Frontal cortex (tissue), 4 donors: ENCODE results near the gene INMT. TPM values are rescaled to one million over a fixed set of nuclear protein-coding genes. Genes with fewer than 3 reads are reported as not detected.
A peak's percentile ranks its signal among the peaks of the same experiment; 100 is the strongest.

Experiments
- DNase-seq, 2 donors: peaks; one replicate each; pipeline ENCODE4 v3.0.0; 2012; ENCODE audit warnings: low spot score in 2 of 2
- FAIRE-seq: peaks from 2 replicates; lab custom pipeline; 2012; peaks lifted over from hg19 to GRCh38; lab: Jason Lieb, UNC
- total RNA-seq: library from RNA; depleted of rRNA; stranded (reverse); fragments of >200 nt; gene quantifications from one replicate; pipeline ENCODE4 v1.2.3, GENCODE V29; 2014
- donor health status: control.
- donor health status: control.
- donor health status: control.

INMT gene
- total RNA-seq, 1 donor from 2014 or later, result 0.41 TPM

DNA sequence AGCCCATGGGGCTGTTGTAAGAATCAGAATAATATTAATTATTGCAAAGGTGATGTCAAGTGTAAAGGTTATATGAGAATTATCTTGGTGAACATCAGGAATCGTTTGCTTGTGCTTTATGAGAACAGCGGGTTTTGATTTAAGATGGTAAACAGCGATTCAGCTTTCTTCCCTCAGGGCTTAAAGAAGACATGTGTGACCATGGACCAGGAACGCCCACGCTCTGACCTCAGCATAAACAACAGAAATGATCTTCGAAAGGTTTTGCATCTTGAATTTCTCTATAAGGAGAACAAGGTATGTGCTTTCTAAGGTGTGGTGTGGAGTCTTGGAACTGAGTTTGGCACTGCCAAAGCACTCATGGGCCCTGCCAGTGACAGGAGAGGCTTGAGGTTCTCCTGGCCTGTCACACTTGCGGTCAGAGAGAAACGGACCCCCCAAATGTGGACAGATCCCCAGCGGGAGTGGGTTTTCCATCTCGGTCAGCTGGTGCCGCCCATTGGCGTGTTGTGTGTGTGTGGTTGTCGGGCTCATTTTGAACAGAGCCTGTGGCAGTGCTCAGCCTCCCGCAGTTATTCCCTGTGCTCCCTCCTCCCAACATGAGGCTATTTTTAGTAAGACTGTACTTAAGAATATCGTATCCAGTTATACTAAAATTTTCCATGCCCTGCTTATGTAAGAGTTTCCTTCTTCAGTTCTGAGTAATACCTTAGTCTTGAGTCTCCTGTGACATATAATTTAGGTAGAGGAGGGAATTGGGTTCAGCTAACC lies 26.5 kb downstream of the INMT start:
- FAIRE-seq (no peak), DNase-seq (peak in 1 of 2 donors; percentile 33)

DNA sequence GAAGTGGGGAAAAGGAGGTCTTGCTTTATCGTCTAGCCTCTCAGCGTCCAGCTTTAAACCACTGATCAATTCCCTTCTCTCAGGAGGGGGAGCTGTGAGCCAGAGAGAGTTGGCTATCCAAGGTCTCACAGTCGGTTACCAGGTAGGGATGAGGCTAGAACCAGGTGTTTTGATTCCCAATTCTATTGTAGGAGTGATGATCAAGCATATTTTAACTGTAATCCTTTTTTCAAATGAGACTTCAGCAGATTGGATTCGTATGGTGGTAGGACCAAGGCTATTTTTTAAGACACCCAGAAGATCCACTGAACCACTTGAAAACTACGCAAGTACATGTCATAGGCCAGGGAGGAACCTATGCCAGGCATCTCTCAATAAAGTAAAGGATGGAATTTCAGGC lies 27.6 kb downstream of the INMT start:
- DNase-seq (no peak), FAIRE-seq (no peak)

- DNase-seq (no peak), FAIRE-seq (no peak)
Observed at GRCh38 chr7:30780941-30781340, 29.0 kb downstream of the INMT start.

- DNase-seq, result no peak
- no peak for FAIRE-seq
Observed at GRCh38 chr7:30782690-30783089, 30.8 kb downstream of the INMT start.

GRCh38 chr7:30785786-30786185 lies 33.9 kb downstream of the INMT start:
- no peak for DNase-seq
- no peak for FAIRE-seq

- FAIRE-seq (no peak), DNase-seq (no peak)
Observed at GRCh38 chr7:30787486-30787885, 35.6 kb downstream of the INMT start.

DNA sequence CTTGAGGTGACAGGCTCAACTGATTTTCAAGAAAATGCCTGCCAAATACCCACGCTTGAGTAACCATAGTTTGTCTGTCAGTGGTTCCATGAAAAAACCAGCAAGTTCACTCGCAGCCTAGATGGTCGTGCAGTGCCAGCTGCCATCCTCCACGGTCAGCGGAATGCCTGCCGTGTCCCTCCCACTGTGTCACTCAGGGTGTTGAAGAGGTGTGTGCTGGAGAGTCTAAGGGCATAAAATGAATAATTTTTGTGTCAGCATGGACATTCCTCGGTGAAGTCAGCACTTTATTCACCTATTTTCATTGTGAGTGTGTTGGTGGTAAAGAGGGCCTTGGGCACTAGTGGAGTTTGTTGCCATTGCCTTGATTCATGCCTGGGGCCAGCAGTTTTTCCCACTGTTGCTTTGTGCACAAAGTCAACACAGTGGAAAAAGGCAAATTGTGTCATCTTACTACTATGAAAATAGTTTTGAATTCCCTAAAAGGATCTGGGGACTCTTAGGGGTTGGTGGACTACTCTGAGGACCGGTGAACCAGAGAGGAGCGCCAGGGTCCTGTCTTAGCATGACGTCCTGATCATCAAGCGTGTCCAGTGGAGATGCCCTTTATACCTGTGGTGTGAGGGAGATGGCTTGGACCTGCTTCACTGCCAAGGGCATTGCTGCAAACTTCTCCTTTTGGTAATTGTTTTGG lies 36.9 kb downstream of the INMT start:
- DNase-seq (no peak), FAIRE-seq (no peak)

- DNase-seq (no peak), FAIRE-seq (no peak)
Observed at GRCh38 chr7:30789334-30789711, 37.4 kb downstream of the INMT start.

- DNase-seq (no peak), FAIRE-seq (no peak)
Observed at GRCh38 chr7:30790356-30790755, 38.4 kb downstream of the INMT start.

DNA sequence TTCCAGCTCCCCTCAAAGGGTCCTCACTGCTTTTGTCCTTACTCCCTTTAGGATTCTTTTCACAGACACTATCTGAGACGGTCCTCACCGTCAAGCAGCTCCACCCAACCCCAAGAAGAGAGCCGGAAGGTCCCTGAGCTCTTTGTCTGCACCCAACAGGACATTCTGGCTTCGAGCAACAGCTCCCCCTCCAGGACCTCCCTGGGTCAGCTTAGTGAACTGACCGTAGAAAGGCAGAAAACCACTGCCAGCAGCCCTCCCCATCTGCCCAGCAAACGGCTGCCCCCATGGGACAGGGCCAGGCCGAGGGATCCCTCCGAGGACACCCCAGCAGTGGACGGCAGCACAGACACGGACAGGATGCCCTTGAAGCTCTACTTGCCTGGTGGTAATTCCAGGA lies 39.2 kb downstream of the INMT start:
- no peak for DNase-seq
- FAIRE-seq, result no peak

DNA sequence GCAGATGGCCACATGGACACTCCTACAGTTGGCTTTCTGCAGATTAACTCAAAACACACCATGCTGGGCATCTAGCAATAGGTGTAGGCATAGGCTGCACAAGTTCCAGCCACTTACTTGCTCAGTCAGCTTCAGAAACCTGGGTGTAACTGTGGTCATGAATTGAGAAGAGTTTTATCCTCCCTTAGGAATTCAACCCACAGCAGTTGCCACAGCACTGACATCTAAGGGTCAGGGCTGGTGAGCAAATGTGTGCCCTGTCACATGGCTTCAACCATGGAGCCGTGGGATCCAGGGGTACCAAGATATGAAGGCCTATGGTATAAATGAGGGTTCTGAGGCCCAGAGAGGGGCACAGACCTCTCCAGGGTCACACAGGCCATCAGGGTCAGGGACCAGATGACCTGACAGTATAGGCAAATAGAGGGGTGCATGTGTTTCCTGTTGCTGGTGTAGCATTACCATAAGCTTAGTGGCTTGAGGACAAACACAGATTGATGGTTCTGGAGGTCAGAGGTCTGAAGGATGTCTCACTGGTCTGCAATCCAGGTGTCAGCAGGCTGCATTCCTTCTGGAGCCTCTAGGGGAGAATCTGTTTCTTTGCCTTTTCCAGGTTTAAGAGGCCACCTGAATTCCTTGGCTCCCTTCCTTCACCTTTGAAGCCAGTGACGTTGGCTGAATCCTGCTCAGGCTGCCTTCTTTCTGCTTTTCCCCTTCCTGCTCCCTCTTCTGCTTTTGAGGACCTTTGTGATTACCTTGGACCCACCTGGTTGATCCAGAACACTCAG lies 43.4 kb downstream of the INMT start:
- DNase-seq (no peak), FAIRE-seq (no peak)

DNA sequence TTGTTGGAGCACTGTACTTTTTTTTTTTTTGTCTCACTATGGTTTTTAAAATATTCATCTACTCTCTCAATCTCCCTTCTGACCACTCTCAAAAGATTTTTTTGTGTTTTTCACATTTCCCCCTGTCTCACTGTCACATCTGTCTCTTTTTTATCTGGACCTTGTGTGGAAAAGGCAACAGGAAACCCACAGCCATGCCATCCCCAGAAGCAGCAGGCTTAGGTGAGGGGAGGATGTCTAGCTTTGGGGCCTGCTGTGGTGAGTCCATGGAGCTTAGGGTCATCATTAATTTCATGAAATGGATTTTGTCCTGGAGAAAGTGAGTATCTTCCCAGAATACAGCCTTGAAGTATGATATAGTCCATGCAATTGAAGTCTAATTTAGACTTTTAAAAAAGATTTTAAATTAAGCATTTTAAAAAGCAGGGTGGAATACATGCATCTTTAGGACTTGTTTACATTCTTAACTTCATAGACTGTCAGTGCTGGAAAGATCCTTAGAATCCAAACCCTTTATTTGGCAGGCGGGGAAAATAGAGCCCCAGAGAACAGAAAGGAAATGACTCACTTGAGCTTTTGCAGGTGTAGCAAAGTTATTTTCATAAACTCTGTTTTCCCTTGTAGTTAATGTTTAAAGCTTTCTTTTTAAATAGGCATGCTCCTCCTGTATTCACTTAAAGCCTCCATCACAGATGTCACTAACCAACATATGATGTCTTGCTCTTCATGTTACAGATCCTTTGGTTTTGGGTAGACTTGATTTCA lies 44.4 kb downstream of the INMT start:
- FAIRE-seq (no peak), DNase-seq (no peak)

- no peak for DNase-seq
- no peak for FAIRE-seq
Observed at GRCh38 chr7:30797176-30798040, 45.5 kb downstream of the INMT start.

- DNase-seq (no peak), FAIRE-seq (no peak)
Observed at GRCh38 chr7:30799206-30799975, 47.5 kb downstream of the INMT start.

GRCh38 chr7:30799976-30800661 lies 48.2 kb downstream of the INMT start:
- FAIRE-seq, result no peak
- no peak for DNase-seq

GRCh38 chr7:30800785-30801252 lies 48.9 kb downstream of the INMT start:
- DNase-seq (peak; percentile 41 to 74), FAIRE-seq (no peak)

GRCh38 chr7:30802812-30803211 lies 50.9 kb downstream of the INMT start:
- no peak for FAIRE-seq

More at GRCh38 chr7:30802812-30803211, 50.9 kb downstream of the INMT start:
- no peak for DNase-seq
